Transverse colon (tissue), 4 donors: ENCODE results near the gene SDCCAG8. TPM values are rescaled to one million over a fixed set of nuclear protein-coding genes. Genes with fewer than 3 reads are reported as not detected.

Experiments used
- DNase-seq: peaks from one replicate; pipeline ENCODE4 v3.0.0-alpha.2; 2019
- H3K27ac ChIP-seq, 4 donors: fragments of 200-600 bp; sonication (generic); 2 replicates each; pipeline ENCODE4 v1.5.1; 2016 to 2018; ENCODE audit warnings: inconsistent platforms in 4 of 4
- H3K27me3 ChIP-seq: fragments of 200-600 bp; sonication (generic); 2 replicates; pipeline ENCODE4 v1.5.1; 2017; ENCODE audit warnings: inconsistent platforms
- H3K36me3 ChIP-seq, 4 donors: fragments of 200-600 bp; sonication (generic); 2 replicates each; pipeline ENCODE4 v1.5.1; 2017 to 2019; ENCODE audit warnings: inconsistent platforms in 4 of 4
- H3K4me1 ChIP-seq, 4 donors: fragments of 200-600 bp; sonication (generic); 2 replicates each; pipeline ENCODE4 v1.5.1; 2017 to 2020; ENCODE audit warnings: inconsistent platforms in 4 of 4
- H3K4me3 ChIP-seq, 4 donors: fragments of 200-600 bp; sonication (generic); 1 replicate in 1 of 4; 2 replicates in 3 of 4; pipeline versions ENCODE4 v1.5.1 to v1.6.1; 2017 to 2019; ENCODE audit warnings: inconsistent platforms in 4 of 4
- H3K9me3 ChIP-seq, 2 donors: fragments of 200-600 bp; sonication (generic); 2 replicates each; pipeline ENCODE4 v1.5.1; 2017 to 2019; ENCODE audit warnings: inconsistent platforms in 2 of 2
- CTCF ChIP-seq, 5 experiments: fragments of 200-600 bp in 3 of 5; fragments of 450-650 bp in 2 of 5; sonication (generic) in 3 of 5; IDR thresholded peaks; 1 replicate in 2 of 5; 2 replicates in 3 of 5; pipeline ENCODE4 v1.5.1; 2016 to 2017; ENCODE audit warnings: antibody characterized with exemption in 5 of 5, inconsistent platforms in 3 of 5, mild to moderate bottlenecking in 2 of 5, moderate library complexity in 1 of 5
- EP300 ChIP-seq: sonication (generic); formaldehyde crosslinking; IDR thresholded peaks from one replicate; pipeline ENCODE4 v1.6.1; 2017; ENCODE audit warnings: antibody characterized with exemption, low read depth
- POLR2A ChIP-seq: fragments of 450-650 bp; IDR thresholded peaks from one replicate; pipeline ENCODE4 v1.6.1; 2016; ENCODE audit warnings: antibody characterized with exemption, mild to moderate bottlenecking, moderate library complexity
- POLR2AphosphoS5 ChIP-seq, 3 donors: sonication (generic); formaldehyde crosslinking; IDR thresholded peaks; one replicate each; pipeline ENCODE4 v1.6.1; 2016; ENCODE audit warnings: antibody characterized with exemption in 3 of 3
- WGBS, 2 donors: methylation state at CpG; one replicate each; pipeline ENCODE4 v1.1.5; 2018; ENCODE audit warnings: low coverage in 1 of 2; 5-methylcytosine and 5-hydroxymethylcytosine counted together
- in situ Hi-C, 4 donors: fragments of 200-750 bp; cut with MboI; loops; one replicate each; pipeline versions ENCODE4 v1.15.0 to v1.15.1; 2017; ENCODE audit warnings: low sequenced_read_pairs in 3 of 4, low pct_ligation_motif_present in 1 of 4, low pct_unique_long_range_greater_than_20kb in 1 of 4
- intact Hi-C: fragments of 100-400 bp; cut with DNase I; formaldehyde crosslinking; loops from one replicate; pipeline ENCODE4 v1.15.1; 2023; ENCODE audit warnings: low total_unique reads
- total RNA-seq, 4 donors: library from RNA; depleted of rRNA; stranded (reverse); fragments of >200 nt; gene quantifications; one replicate each; pipeline ENCODE4 v1.1.0, GENCODE V29; 2016

The SDCCAG8 gene
- total RNA-seq, 4 donors from 2014 or later, result 28.8 to 101 (median 42.5) TPM

- Histone ChIP-seq H3K27ac (no peak overlapping the region), H3K36me3 (no peaks in the 10 kb centered on the region), H3K4me1 (no peaks in the 10 kb centered on the region), H3K9me3 (no peaks in the 10 kb centered on the region), H3K27me3 (no peaks in the 10 kb centered on the region), H3K4me3 (no peak overlapping the region)
- DNase-seq, result no peak
- intact Hi-C loops (no loop called here), in situ Hi-C loops (no loop called here)
- WGBS, 2 donors, result 84 to 92% methylated on average over 3 to 5 of the region's 5 CpGs
- TF ChIP-seq EP300 (no peak), CTCF (IDR thresholded peaks at IDR 0.05) (no peak), POLR2A (no peak), POLR2AphosphoS5 (IDR thresholded peaks at IDR 0.05) (no peak)
Measured at GRCh38 chr1:243396876-243397275, 141.0 kb downstream of the SDCCAG8 start.

GRCh38 chr1:243397613-243398321, 141.9 kb downstream of the SDCCAG8 start:
- no peaks in the 10 kb centered on the region for H3K9me3 ChIP-seq
- in situ Hi-C loops (no loop called here), intact Hi-C loops (no loop called here)
- no peak overlapping the region for H3K27ac ChIP-seq
- no peak overlapping the region for H3K4me3 ChIP-seq
- no peaks in the 10 kb centered on the region for H3K27me3 ChIP-seq
- H3K4me1 ChIP-seq, result no peaks in the 10 kb centered on the region
- WGBS, 2 donors, result 81 to 82% methylated on average over 6 to 7 of the region's 7 CpGs
- no peaks in the 10 kb centered on the region for H3K36me3 ChIP-seq
- no peak for DNase-seq
- TF ChIP-seq POLR2AphosphoS5 (IDR thresholded peaks at IDR 0.05), result no peak
- no peak for TF ChIP-seq CTCF (IDR thresholded peaks at IDR 0.05)
- TF ChIP-seq EP300, result no peak
- no peak for TF ChIP-seq POLR2A

- in situ Hi-C loops (no loop called here), intact Hi-C loops (no loop called here)
- DNase-seq, result no peak
- Histone ChIP-seq H3K9me3 (no peaks in the 10 kb centered on the region), H3K4me1 (no peaks in the 10 kb centered on the region), H3K27me3 (no peaks in the 10 kb centered on the region), H3K27ac (no peak overlapping the region), H3K4me3 (no peak overlapping the region), H3K36me3 (no peaks in the 10 kb centered on the region)
- WGBS, 2 donors, result 98% methylated on average over 15 of the region's 15 CpGs; no CpG with 5 or more reads in 1 of the 2 donors
- TF ChIP-seq POLR2A, result no peak
- TF ChIP-seq POLR2AphosphoS5 (IDR thresholded peaks at IDR 0.05), result no peak
- no peak for TF ChIP-seq CTCF (IDR thresholded peaks at IDR 0.05)
- no peak for TF ChIP-seq EP300
Measured at GRCh38 chr1:243399561-243400155, 143.8 kb downstream of the SDCCAG8 start.

GRCh38 chr1:243402868-243403267, 147.0 kb downstream of the SDCCAG8 start:
- intact Hi-C loops (no loop called here), in situ Hi-C loops (no loop called here)
- H3K4me1 ChIP-seq, result no peaks in the 10 kb centered on the region
- H3K4me3 ChIP-seq, result no peak overlapping the region
- no peaks in the 10 kb centered on the region for H3K36me3 ChIP-seq
- DNase-seq, result no peak
- H3K9me3 ChIP-seq, result no peaks in the 10 kb centered on the region
- 93% methylated on average over 6 of the region's 6 CpGs; no CpG with 5 or more reads in 1 of the 2 donors for WGBS, 2 donors
- H3K27ac ChIP-seq, result no peak overlapping the region
- TF ChIP-seq POLR2AphosphoS5 (IDR thresholded peaks at IDR 0.05) (no peak), CTCF (IDR thresholded peaks at IDR 0.05) (no peak), EP300 (no peak), POLR2A (no peak)
- H3K27me3 ChIP-seq, result no peaks in the 10 kb centered on the region
